Measurements from ENCODE around the gene HEPACAM. TPM values are rescaled to one million over a fixed set of nuclear protein-coding genes. Genes with fewer than 3 reads are reported as not detected.

The HEPACAM gene
- not detected in 2 replicates for total RNA-seq

DNA sequence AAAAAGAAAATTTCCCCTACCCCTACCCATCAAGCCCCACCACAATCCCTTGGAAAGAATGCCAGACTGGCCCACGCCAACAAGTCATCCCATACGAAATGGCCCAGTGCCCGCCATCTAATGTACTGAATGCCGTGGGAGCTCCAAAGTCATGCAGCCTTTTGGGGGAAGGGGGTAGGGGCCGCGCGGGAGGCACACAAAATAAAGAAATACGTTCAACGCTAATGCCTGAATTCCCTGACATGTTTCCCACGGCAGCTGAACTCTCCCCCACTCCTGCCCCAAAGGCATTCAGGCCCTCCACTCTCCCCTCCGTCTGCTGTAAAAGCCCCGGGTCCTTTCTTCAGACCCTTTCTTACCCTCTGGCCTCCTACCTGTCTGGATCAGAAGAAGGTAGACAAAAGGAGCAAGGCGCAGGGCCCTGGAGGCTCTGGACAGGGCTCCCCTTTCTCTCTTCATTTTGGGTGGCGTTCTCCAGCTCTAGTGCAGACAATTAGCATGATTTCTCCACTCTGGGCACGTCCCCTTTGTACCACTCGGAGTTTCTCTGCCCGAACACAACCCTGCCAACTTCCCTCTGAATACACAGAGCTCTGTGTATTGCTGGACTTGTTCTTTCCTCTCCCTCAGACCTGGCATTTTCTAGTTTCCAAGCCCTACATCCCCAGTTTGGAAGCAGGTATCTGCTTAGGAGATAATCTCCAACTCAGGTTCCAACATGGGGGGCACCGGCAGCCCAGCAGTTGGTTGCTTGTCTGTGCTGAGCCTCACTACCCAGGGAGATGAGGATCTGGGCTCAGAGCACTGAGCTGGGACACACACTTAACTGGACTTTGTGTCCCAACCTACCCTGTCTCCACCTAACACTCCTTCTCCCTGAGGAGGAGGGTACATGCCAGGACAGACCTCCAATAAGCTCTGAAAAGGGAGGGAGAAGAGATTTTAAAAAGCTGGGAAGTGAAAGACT is at the start of gene HEPACAM:
TSS of gene HEPACAM (minus strand) at position 500 of the 967 bp plus-strand sequence. CDS start at position 459, 41 bp downstream.

GRCh38 chr11:124953753-124954589 is 18.1 kb upstream of the HEPACAM start, which contains the start of gene CCDC15:
TSS of gene CCDC15 (plus strand) at chr11:124954202. CDS start at chr11:124954733, 531 bp downstream.

DNA sequence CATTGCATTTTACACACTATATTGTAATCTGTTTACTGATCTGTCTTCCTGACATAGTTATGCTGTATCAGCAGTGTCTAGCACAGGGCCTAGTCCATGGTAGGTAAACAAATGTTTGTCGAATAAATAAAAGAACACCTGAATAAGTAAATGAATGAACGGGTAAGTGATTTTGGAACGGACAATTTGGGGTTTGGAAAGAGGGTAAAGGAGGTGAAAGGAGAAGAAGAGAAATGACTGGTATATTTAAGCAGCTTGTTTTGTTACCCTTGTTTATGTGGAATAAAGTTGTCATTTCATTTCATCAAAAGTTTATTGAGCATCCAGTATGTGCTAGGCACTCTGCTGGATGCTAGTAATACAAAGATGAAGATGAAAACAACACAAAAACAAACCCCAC is 16.9 kb downstream of the HEPACAM start, which contains the start of gene HEPN1:
TSS of gene HEPN1 (plus strand) at position 301 of the 400 bp plus-strand sequence.

GRCh38 chr11:124897674-124898262 is 38.1 kb downstream of the HEPACAM start, which contains the start of gene ROBO4:
TSS of gene ROBO4 (minus strand) at chr11:124897865. CDS start at chr11:124897795, 70 bp downstream.

Other genes with a start within 250 kb of the HEPACAM start
- gene NRGN, start 196.1 kb downstream of the HEPACAM start, total RNA-seq = 0.32 and 0.91 TPM in 2 replicates
- gene VSIG2, start 183.8 kb downstream of the HEPACAM start, total RNA-seq = 0.46 TPM in 1 of 2 replicates, not detected in the other
- gene ESAM, start 173.8 kb downstream of the HEPACAM start, total RNA-seq = 69.8 and 70.7 TPM in 2 replicates
- 7.1 and 12.2 TPM in 2 replicates for gene MSANTD2, start 135.6 kb downstream of the HEPACAM start, total RNA-seq
- gene ROBO3, start 70.6 kb downstream of the HEPACAM start, total RNA-seq = 16.9 and 17.2 TPM in 2 replicates
- 132 and 166 TPM in 2 replicates for gene ROBO4, start 38.2 kb downstream of the HEPACAM start, total RNA-seq
- gene HEPN1, start 16.8 kb downstream of the HEPACAM start, total RNA-seq = 0.46 TPM in 1 of 2 replicates, not detected in the other
- gene CCDC15, start 18.2 kb upstream of the HEPACAM start, total RNA-seq = 1.6 and 1.7 TPM in 2 replicates
- gene SLC37A2, start 127.3 kb upstream of the HEPACAM start, total RNA-seq = under 0.01 and 0.30 TPM in 2 replicates
- gene TMEM218, start 175.6 kb upstream of the HEPACAM start, total RNA-seq = 33.1 and 34.4 TPM in 2 replicates
- gene PKNOX2, start 228.7 kb upstream of the HEPACAM start, total RNA-seq = under 0.01 TPM in 1 of 2 replicates, not detected in the other

All from epithelial cell of umbilical artery (primary cell).